Mammary epithelial cell (primary cell): ENCODE data around the gene TMEM115.

Source experiments
- CTCF ChIP-seq, 2 donors: IDR thresholded peaks in 1 of 2; conservative IDR thresholded peaks in 1 of 2; 2 replicates each; pipeline ENCODE4 v1.5.1; 2011 to 2012; ENCODE audit warnings: inconsistent platforms in 2 of 2, low read length in 2 of 2, mild to moderate bottlenecking in 2 of 2, control low read depth in 1 of 2, low read depth in 1 of 2; ENCODE audit not compliant: insufficient read depth in 1 of 2; ENCODE audit errors: extremely low read depth in 1 of 2
- EZH2 ChIP-seq: IDR thresholded peaks from 2 replicates; pipeline ENCODE4 v1.6.1; 2012; ENCODE audit warnings: low read length, inconsistent platforms, borderline replicate concordance

GRCh38 chr3:50358911-50359759 lies at the start of gene TMEM115:
- no peak for TF ChIP-seq CTCF (conservative IDR thresholded peaks at IDR 0.05 in 1 of 2, IDR thresholded peaks at IDR 0.05 in 1 of 2; ENCODE audit: extremely low read depth in 1 of 2, insufficient read depth in 1 of 2, low read depth in 1 of 2, low read length in 2 of 2)
- TF ChIP-seq EZH2 = no peak
